Panc1 (cell line): ENCODE results near the gene TRAFD1. TPM values are rescaled to one million over a fixed set of nuclear protein-coding genes. Genes with fewer than 3 reads are reported as not detected.

Source experiments
- ATAC-seq: fragments of 200-7000 bp; cut with Tn5 transposase; 2 replicates; pipeline ENCODE4 v1.9.1; 2020; ENCODE audit warnings: mild to moderate bottlenecking, moderate library complexity
- BruUV-seq: library from RNA; stranded (reverse); fragments of 400-500 nt; replicated peaks from 2 replicates; lab custom pipeline; 2021; lab: Mats Ljungman, UMichigan
- CTCF ChIA-PET: fragments of 300-600 bp; sonication (Branson Sonifier 250); formaldehyde crosslinking; loops from one replicate; lab custom pipeline; 2022; ENCODE audit warnings: antibody characterized with exemption; lab: Charles Lee
- POLR2A ChIA-PET: fragments of 300-600 bp; sonication (Branson Sonifier 250); formaldehyde crosslinking; loops from one replicate; lab custom pipeline; 2022; ENCODE audit warnings: antibody characterized with exemption; lab: Charles Lee
- DNase-seq: peaks from one replicate; pipeline ENCODE4 v3.0.0-alpha.2; 2010; ENCODE audit warnings: low read depth, low spot score
- H3K27ac ChIP-seq: 2 replicates; pipeline ENCODE4 v1.5.1; 2011; ENCODE audit warnings: mild to moderate bottlenecking, low read length, inconsistent platforms
- H3K27me3 ChIP-seq: fragments of 200-500 bp; sonication (Bioruptor generic); 2 replicates; pipeline ENCODE4 v1.6.0; 2014; ENCODE audit warnings: low read length, inconsistent platforms; ENCODE audit not compliant: control insufficient read depth, insufficient read depth
- H3K36me3 ChIP-seq: fragments of 200-500 bp; sonication (Bioruptor generic); 2 replicates; pipeline ENCODE4 v1.5.1; 2014; ENCODE audit warnings: inconsistent platforms, mild to moderate bottlenecking, low read length, moderate library complexity; ENCODE audit not compliant: control insufficient read depth, insufficient read depth
- H3K4me1 ChIP-seq: 2 replicates; pipeline ENCODE4 v1.5.1; 2011; ENCODE audit warnings: inconsistent platforms, mild to moderate bottlenecking, low read length, moderate library complexity; ENCODE audit not compliant: control insufficient read depth, insufficient read depth
- H3K4me3 ChIP-seq, 2 experiments: 2 replicates each; pipeline ENCODE4 v1.5.1; 2011 to 2012; ENCODE audit warnings: low read depth in 2 of 2, low read length in 2 of 2, mild to moderate bottlenecking in 2 of 2, inconsistent platforms in 1 of 2, moderate library complexity in 1 of 2
- H3K9me3 ChIP-seq: fragments of 200-500 bp; sonication (Bioruptor generic); 2 replicates; pipeline ENCODE4 v1.5.1; 2014; ENCODE audit warnings: low read depth, mild to moderate bottlenecking, inconsistent platforms, low read length, moderate library complexity; ENCODE audit not compliant: control insufficient read depth, insufficient read depth
- CTCF ChIP-seq: fragments of 450-650 bp; IDR thresholded peaks from 2 replicates; pipeline ENCODE4 v1.5.1; 2017; ENCODE audit warnings: mild to moderate bottlenecking
- POLR2AphosphoS5 ChIP-seq: IDR thresholded peaks from 2 replicates; pipeline ENCODE4 v1.6.1; 2012; ENCODE audit warnings: mild to moderate bottlenecking, low read depth, low read length, moderate library complexity
- REST ChIP-seq, 2 experiments: IDR thresholded peaks; 2 replicates each; pipeline ENCODE4 v1.6.1; 2011 to 2012; ENCODE audit warnings: low read depth in 2 of 2, control low read depth in 1 of 2, low read length in 1 of 2, mild to moderate bottlenecking in 1 of 2, moderate library complexity in 1 of 2; ENCODE audit not compliant: insufficient read depth in 1 of 2
- SIN3A ChIP-seq: IDR thresholded peaks from 2 replicates; pipeline ENCODE4 v1.6.1; 2012; ENCODE audit warnings: low read depth, mild to moderate bottlenecking, low read length, moderate library complexity, borderline replicate concordance; ENCODE audit not compliant: insufficient read depth
- TCF7L2 ChIP-seq: IDR thresholded peaks from 2 replicates; pipeline ENCODE4 v1.6.1; 2011; ENCODE audit warnings: mild to moderate bottlenecking, low read depth, low read length, inconsistent platforms
- in situ Hi-C: cut with HindIII; loops from 2 replicates; pipeline ENCODE4 v1.10.0; 2016; ENCODE audit warnings: low sequenced_read_pairs, low pct_unique_long_range_greater_than_20kb
- intact Hi-C: fragments of 100-400 bp; cut with micrococcal nuclease; formaldehyde crosslinking; loops from one replicate; pipeline ENCODE4 v1.10.0; 2022; ENCODE audit not compliant: unreplicated experiment
- total RNA-seq: library from RNA; stranded (reverse); gene quantifications from one replicate; pipeline ENCODE4 v1.2.1, GENCODE V29; 2021; ENCODE audit not compliant: unreplicated experiment

Gene TRAFD1
- total RNA-seq, 1 experiment from 2014 or later = 32.9 TPM

GRCh38 chr12:112117685-112118084, 7.7 kb upstream of the TRAFD1 start:
- Histone ChIP-seq H3K36me3 (no peaks in the 10 kb centered on the region), H3K4me1 (peaks cover 19% of the 10 kb centered on the region), H3K9me3 (no peaks in the 10 kb centered on the region), H3K27ac (no peak overlapping the region; the same call in 1 of the 2 replicates), H3K27me3 (no peaks in the 10 kb centered on the region), H3K4me3 (no peak overlapping the region)
- TF ChIP-seq TCF7L2 (no peak), CTCF (no peak), POLR2AphosphoS5 (no peak), REST (IDR thresholded peaks at IDR 0.05; ENCODE audit: insufficient read depth in 1 of 2, low read depth in 2 of 2, low read length in 1 of 2) (no peak), SIN3A (no peak)
- CTCF ChIA-PET = no interaction called here
- intact Hi-C loops = no loop called here
- BruUV-seq = no TSS peak
- DNase-seq (no peak), ATAC-seq (no peak)
- POLR2A ChIA-PET = no interaction called here
- in situ Hi-C loops = no loop called here

GRCh38 chr12:112121780-112122565, 3.4 kb upstream of the TRAFD1 start:
- Histone ChIP-seq H3K27ac (no peak overlapping the region), H3K9me3 (no peaks in the 10 kb centered on the region), H3K4me3 (no peak overlapping the region), H3K36me3 (no peaks in the 10 kb centered on the region), H3K27me3 (no peaks in the 10 kb centered on the region), H3K4me1 (peaks cover 26% of the 10 kb centered on the region)
- POLR2A ChIA-PET = no interaction called here
- ATAC-seq (no peak), DNase-seq (no peak)
- TF ChIP-seq CTCF = no peak
- no peak for TF ChIP-seq REST (IDR thresholded peaks at IDR 0.05; ENCODE audit: insufficient read depth in 1 of 2, low read depth in 2 of 2, low read length in 1 of 2)
- TF ChIP-seq TCF7L2 = no peak
- no peak for TF ChIP-seq SIN3A
- no peak for TF ChIP-seq POLR2AphosphoS5
- in situ Hi-C loops (no loop called here), intact Hi-C loops (no loop called here)
- CTCF ChIA-PET = no interaction called here
- BruUV-seq = no TSS peak
